ENCODE data around the gene RPS19BP1.

The RPS19BP1 gene

DNA sequence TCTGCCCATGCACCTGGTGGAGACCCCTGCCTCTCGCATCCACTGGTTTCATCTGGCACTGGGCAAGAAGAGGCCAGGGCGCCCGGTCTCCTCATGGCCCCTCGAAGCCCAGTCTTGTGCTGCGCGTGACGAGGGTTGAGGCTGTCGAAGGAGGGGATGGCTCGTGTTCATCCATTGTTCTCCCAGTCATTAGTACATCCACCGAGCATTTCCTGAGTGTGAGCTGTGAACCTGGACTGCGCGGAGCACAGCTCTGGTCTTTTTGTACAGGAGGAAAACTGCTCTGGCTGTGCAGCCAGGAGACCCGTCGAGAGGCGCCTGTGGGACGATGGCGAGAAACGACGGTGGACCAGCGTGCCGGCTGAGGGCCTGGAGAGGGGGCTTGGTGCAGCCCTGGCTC, 44.8 kb upstream of the RPS19BP1 start:
- peaks cover 56% of the 10 kb centered on the region for H3K27me3 ChIP-seq
- H3K4me1 ChIP-seq (ENCODE audit: control insufficient read depth in 1 of 2, insufficient read depth in 1 of 2, low read depth in 1 of 2, low read length in 1 of 2), result no peaks in the 10 kb centered on the region
- no peak overlapping the region for H3K27ac ChIP-seq
- no peaks in the 10 kb centered on the region for H3K36me3 ChIP-seq
- no peaks in the 10 kb centered on the region for H3K9me3 ChIP-seq
- H3K4me3 ChIP-seq (ENCODE audit: low read depth in 1 of 2, low read length in 1 of 2), result no peak overlapping the region
- TF ChIP-seq, protein P1, sequence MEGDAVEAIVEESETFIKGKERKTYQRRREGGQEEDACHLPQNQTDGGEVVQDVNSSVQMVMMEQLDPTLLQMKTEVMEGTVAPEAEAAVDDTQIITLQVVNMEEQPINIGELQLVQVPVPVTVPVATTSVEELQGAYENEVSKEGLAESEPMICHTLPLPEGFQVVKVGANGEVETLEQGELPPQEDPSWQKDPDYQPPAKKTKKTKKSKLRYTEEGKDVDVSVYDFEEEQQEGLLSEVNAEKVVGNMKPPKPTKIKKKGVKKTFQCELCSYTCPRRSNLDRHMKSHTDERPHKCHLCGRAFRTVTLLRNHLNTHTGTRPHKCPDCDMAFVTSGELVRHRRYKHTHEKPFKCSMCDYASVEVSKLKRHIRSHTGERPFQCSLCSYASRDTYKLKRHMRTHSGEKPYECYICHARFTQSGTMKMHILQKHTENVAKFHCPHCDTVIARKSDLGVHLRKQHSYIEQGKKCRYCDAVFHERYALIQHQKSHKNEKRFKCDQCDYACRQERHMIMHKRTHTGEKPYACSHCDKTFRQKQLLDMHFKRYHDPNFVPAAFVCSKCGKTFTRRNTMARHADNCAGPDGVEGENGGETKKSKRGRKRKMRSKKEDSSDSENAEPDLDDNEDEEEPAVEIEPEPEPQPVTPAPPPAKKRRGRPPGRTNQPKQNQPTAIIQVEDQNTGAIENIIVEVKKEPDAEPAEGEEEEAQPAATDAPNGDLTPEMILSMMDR (IDR thresholded peaks at IDR 0.05), result no peak

DNA sequence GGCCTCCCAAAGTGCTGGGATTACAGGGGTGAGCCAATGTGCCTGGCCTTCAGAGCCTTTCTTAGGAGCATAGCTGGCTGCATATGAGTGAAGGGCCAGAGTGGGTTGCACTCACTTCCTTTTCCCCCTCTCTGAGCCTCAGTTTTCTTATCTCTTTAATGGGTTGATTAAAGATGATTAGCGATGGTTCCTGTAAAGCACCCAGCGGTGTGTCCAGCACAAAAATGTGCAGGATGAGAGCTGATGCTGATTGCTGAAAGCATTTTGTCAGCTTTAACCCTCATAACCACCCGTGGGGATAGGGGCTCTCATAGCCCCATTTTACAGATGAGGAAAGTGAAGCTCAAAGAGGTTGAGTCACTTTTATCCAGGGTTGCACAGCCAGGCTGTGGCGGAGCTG, 43.5 kb upstream of the RPS19BP1 start:
- Histone ChIP-seq H3K36me3 (no peaks in the 10 kb centered on the region), H3K9me3 (no peaks in the 10 kb centered on the region), H3K4me1 (ENCODE audit: control insufficient read depth in 1 of 2, insufficient read depth in 1 of 2, low read depth in 1 of 2, low read length in 1 of 2) (no peaks in the 10 kb centered on the region), H3K27ac (no peak overlapping the region), H3K27me3 (peaks cover 50% of the 10 kb centered on the region), H3K4me3 (ENCODE audit: low read depth in 1 of 2, low read length in 1 of 2) (no peak overlapping the region)
- TF ChIP-seq, protein P1 (IDR thresholded peaks at IDR 0.05), result no peak

DNA sequence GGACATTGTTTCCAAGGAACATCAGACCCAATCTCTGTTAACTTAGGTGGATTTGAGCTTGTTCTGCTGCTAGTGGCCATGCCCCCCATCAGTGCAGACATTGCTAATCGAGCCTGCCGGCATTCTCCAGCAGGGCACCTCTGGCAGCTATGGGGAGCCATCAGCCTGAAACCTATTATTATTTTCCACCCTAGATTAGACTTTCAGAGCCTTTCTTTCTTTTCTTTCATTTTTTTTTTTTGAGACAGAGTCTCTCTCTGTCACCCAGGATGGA, 42.9 kb upstream of the RPS19BP1 start:
- Histone ChIP-seq H3K27ac (no peak overlapping the region), H3K4me1 (ENCODE audit: control insufficient read depth in 1 of 2, insufficient read depth in 1 of 2, low read depth in 1 of 2, low read length in 1 of 2) (no peaks in the 10 kb centered on the region), H3K36me3 (no peaks in the 10 kb centered on the region), H3K9me3 (no peaks in the 10 kb centered on the region), H3K4me3 (ENCODE audit: low read depth in 1 of 2, low read length in 1 of 2) (no peak overlapping the region), H3K27me3 (peaks cover 48% of the 10 kb centered on the region)
- TF ChIP-seq, protein P1 (IDR thresholded peaks at IDR 0.05), result no peak

DNA sequence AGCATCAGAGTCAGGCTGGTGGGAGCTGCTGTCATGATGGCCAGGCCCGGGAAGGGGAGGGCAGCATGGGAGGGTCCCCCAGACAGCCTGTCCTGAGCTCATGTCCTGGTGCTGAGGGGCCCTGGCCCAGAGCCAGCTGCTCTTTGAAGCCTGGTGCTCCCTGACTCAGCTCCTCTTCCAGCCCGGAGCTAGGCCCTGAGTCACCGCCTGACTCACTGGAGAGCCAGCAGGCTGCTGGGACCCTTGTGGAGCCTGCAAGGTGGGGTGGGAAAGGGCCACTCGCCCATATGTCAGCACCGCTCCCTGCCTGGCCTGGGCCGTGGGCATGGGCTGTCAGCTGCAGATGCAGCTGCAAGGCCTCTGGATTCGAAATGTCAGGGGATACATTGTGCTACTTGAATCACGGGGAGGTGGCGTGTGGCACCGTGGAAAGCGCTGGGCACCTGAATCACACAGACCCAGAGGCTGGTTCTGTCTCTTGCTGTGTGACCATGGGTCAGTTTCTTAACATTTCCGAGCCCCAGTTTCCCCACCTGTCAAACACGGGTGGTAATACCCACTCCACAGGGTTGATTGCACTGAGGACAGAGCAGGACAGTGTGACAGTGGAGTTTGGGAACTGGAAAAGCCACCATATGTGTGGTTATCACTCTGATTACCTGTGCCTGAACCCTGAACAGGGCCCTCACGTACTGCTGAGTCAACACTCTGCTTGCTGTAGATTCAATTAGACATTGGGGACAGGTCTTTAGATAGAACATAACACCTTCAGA, 42.4 kb upstream of the RPS19BP1 start:
- peaks cover 43% of the 10 kb centered on the region for H3K27me3 ChIP-seq
- H3K27ac ChIP-seq, result no peak overlapping the region
- H3K4me3 ChIP-seq (ENCODE audit: low read depth in 1 of 2, low read length in 1 of 2), result no peak overlapping the region
- no peaks in the 10 kb centered on the region for H3K4me1 ChIP-seq (ENCODE audit: control insufficient read depth in 1 of 2, insufficient read depth in 1 of 2, low read depth in 1 of 2, low read length in 1 of 2)
- TF ChIP-seq, protein P1 (IDR thresholded peaks at IDR 0.05), result no peak
- H3K36me3 ChIP-seq, result no peaks in the 10 kb centered on the region
- no peaks in the 10 kb centered on the region for H3K9me3 ChIP-seq

DNA sequence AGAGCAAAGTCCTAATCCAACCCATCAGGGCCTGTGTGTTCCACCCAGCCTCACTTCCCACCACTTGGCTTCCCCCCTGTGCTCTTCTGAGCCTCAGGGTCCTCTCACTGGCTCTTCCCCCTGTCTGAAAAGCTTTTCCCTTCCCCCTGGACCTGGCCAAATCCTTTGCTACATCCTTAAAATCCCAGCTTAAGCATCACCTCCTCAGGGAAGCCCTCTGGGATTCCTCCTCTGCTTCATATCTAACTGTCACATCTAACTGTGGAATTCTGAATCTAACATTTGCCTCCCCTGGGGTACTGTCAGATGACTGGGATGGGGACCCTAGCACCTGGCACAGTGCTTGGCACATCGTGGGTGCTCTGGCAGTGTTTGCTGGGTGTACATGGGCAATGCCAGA, 39.0 kb upstream of the RPS19BP1 start:
- H3K4me1 ChIP-seq (ENCODE audit: control insufficient read depth in 1 of 2, insufficient read depth in 1 of 2, low read depth in 1 of 2, low read length in 1 of 2), result no peaks in the 10 kb centered on the region
- TF ChIP-seq, protein P1 (IDR thresholded peaks at IDR 0.05), result no peak
- no peak overlapping the region for H3K4me3 ChIP-seq (ENCODE audit: low read depth in 1 of 2, low read length in 1 of 2)
- no peaks in the 10 kb centered on the region for H3K9me3 ChIP-seq
- H3K27ac ChIP-seq, result no peak overlapping the region
- peaks cover 19% of the 10 kb centered on the region for H3K27me3 ChIP-seq
- H3K36me3 ChIP-seq, result no peaks in the 10 kb centered on the region
